Natural killer cell (primary cell): Measurements from ENCODE around the gene BSN. TPM values are rescaled to one million over a fixed set of nuclear protein-coding genes. Genes with fewer than 3 reads are reported as not detected.

Experiments
- ATAC-seq, 3 donors: fragments of 150-1000 bp in 2 of 3; fragments of 200-7000 bp in 1 of 3; cut with Tn5 transposase; 1 replicate in 1 of 3; 2 replicates in 2 of 3; pipeline ENCODE4 v1.10.0; 2021; ENCODE audit warnings: mild to moderate bottlenecking in 2 of 3, moderate library complexity in 2 of 3
- DNase-seq, 2 donors: peaks; one replicate each; pipeline versions ENCODE4 v3.0.0 to v3.0.0-alpha.2; 2013 to 2021; ENCODE audit warnings: mixed read lengths in 1 of 2
- H3K27ac ChIP-seq: one replicate; pipeline ENCODE4 v1.5.1; 2013; ENCODE audit warnings: mild to moderate bottlenecking, low read length
- H3K27me3 ChIP-seq: one replicate; pipeline ENCODE4 v1.6.1; 2013; ENCODE audit warnings: low read length; ENCODE audit not compliant: control insufficient read depth, insufficient read depth
- H3K36me3 ChIP-seq: one replicate; pipeline ENCODE4 v1.6.1; 2013; ENCODE audit warnings: low read length; ENCODE audit not compliant: control insufficient read depth, insufficient read depth
- H3K4me1 ChIP-seq: one replicate; pipeline ENCODE4 v1.6.1; 2013; ENCODE audit warnings: low read length; ENCODE audit not compliant: control insufficient read depth, insufficient read depth
- H3K4me3 ChIP-seq: one replicate; pipeline ENCODE4 v1.5.1; 2013; ENCODE audit warnings: low read length
- H3K9me3 ChIP-seq: one replicate; pipeline ENCODE4 v1.6.1; 2013; ENCODE audit warnings: low read length; ENCODE audit not compliant: control insufficient read depth, insufficient read depth
- H3K27ac Mint-ChIP-seq, 2 donors: one replicate each; pipeline ENCODE4 v1.8.0; 2022; ENCODE audit warnings: mild to moderate bottlenecking in 2 of 2, mixed read lengths in 2 of 2, moderate library complexity in 1 of 2
- H3K27me3 Mint-ChIP-seq, 2 donors: one replicate each; pipeline ENCODE4 v1.8.0; 2022; ENCODE audit warnings: low read depth in 2 of 2, mixed read lengths in 2 of 2
- H3K36me3 Mint-ChIP-seq: one replicate; pipeline ENCODE4 v1.8.0; 2022; ENCODE audit warnings: mixed read lengths
- H3K4me1 Mint-ChIP-seq, 2 donors: one replicate each; pipeline ENCODE4 v1.8.0; 2022; ENCODE audit warnings: mixed read lengths in 2 of 2
- H3K4me3 Mint-ChIP-seq: one replicate; pipeline ENCODE4 v1.8.0; 2022; ENCODE audit warnings: mild to moderate bottlenecking, moderate library complexity, mixed read lengths
- H3K9me3 Mint-ChIP-seq, 2 donors: one replicate each; pipeline ENCODE4 v1.8.0; 2022; ENCODE audit warnings: mixed read lengths in 2 of 2
- WGBS: methylation state at CpG from one replicate; pipeline ENCODE4 v1.1.7; 2013; ENCODE audit warnings: missing lambda C conversion rate; ENCODE audit not compliant: insufficient coverage; 5-methylcytosine and 5-hydroxymethylcytosine counted together
- intact Hi-C: fragments of 100-400 bp; cut with micrococcal nuclease; formaldehyde crosslinking; loops from one replicate; pipeline ENCODE4 v1.14.2; 2022
- total RNA-seq, 4 donors: library from RNA; stranded (reverse); fragments of 120-200 nt in 1 of 4; gene quantifications; one replicate each; pipeline versions ENCODE4 v1.2.3 to v1.2.4, GENCODE V29; 2013 to 2022
- TF ChIP-seq, protein P1 (sequence below): fragments of 200-600 bp; IDR thresholded peaks from one replicate; pipeline ENCODE4 v1.8.0; 2022; ENCODE audit warnings: antibody characterized with exemption

BSN gene
- total RNA-seq, 3 donors from 2014 or later (not counting 1 experiment from before 2014, with no cell fraction given) = 0.33 to 0.41 (median 0.35) TPM

- WGBS = 90% methylated on average over 2 of the region's 2 CpGs
Measured at GRCh38 chr3:49602049-49602554, 47.8 kb downstream of the BSN start.

GRCh38 chr3:49602877-49603411 lies 48.7 kb downstream of the BSN start:
- intact Hi-C loops = no loop called here
- H3K27me3 Mint-ChIP-seq = no peaks in the 10 kb centered on the region
- H3K36me3 ChIP-seq = no peaks in the 10 kb centered on the region
- H3K9me3 ChIP-seq = no peaks in the 10 kb centered on the region
- H3K4me3 ChIP-seq = no peak overlapping the region
- no peaks in the 10 kb centered on the region for H3K27me3 ChIP-seq
- ATAC-seq (peak; percentile 71 to 91 (median 88)), DNase-seq (peak in 1 of 2 donors; percentile 72)
- H3K9me3 Mint-ChIP-seq = no peaks in the 10 kb centered on the region
- H3K36me3 Mint-ChIP-seq = no peaks in the 10 kb centered on the region
- H3K27ac Mint-ChIP-seq = peak overlapping the region; percentile 37 to 76
- no peak overlapping the region for H3K27ac ChIP-seq
- no peak overlapping the region for H3K4me3 Mint-ChIP-seq
- WGBS = 61% methylated on average over 5 of the region's 5 CpGs
- H3K4me1 Mint-ChIP-seq = peaks cover 10 to 11% of the 10 kb centered on the region in 2 donors
- TF ChIP-seq, protein P1, sequence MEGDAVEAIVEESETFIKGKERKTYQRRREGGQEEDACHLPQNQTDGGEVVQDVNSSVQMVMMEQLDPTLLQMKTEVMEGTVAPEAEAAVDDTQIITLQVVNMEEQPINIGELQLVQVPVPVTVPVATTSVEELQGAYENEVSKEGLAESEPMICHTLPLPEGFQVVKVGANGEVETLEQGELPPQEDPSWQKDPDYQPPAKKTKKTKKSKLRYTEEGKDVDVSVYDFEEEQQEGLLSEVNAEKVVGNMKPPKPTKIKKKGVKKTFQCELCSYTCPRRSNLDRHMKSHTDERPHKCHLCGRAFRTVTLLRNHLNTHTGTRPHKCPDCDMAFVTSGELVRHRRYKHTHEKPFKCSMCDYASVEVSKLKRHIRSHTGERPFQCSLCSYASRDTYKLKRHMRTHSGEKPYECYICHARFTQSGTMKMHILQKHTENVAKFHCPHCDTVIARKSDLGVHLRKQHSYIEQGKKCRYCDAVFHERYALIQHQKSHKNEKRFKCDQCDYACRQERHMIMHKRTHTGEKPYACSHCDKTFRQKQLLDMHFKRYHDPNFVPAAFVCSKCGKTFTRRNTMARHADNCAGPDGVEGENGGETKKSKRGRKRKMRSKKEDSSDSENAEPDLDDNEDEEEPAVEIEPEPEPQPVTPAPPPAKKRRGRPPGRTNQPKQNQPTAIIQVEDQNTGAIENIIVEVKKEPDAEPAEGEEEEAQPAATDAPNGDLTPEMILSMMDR = no peak
- H3K4me1 ChIP-seq = peaks cover 9% of the 10 kb centered on the region

More at GRCh38 chr3:49602049-49602554, 47.8 kb downstream of the BSN start:
- DNase-seq = no peak
- Histone ChIP-seq H3K4me3 (no peak overlapping the region), H3K4me1 (peaks cover 9% of the 10 kb centered on the region), H3K9me3 (no peaks in the 10 kb centered on the region), H3K27me3 (no peaks in the 10 kb centered on the region), H3K27ac (no peak overlapping the region), H3K36me3 (no peaks in the 10 kb centered on the region)
- Mint-ChIP-seq H3K9me3 (no peaks in the 10 kb centered on the region), H3K27me3 (no peaks in the 10 kb centered on the region), H3K36me3 (no peaks in the 10 kb centered on the region), H3K4me3 (no peak overlapping the region), H3K4me1 (peaks cover 10 to 11% of the 10 kb centered on the region in 2 donors), H3K27ac (no peak overlapping the region)
- TF ChIP-seq, protein P1 = no peak
- ATAC-seq = no peak
- intact Hi-C loops = no loop called here

- no peaks in the 10 kb centered on the region for H3K36me3 Mint-ChIP-seq
- Histone ChIP-seq H3K27me3 (no peaks in the 10 kb centered on the region), H3K4me3 (no peak overlapping the region), H3K9me3 (no peaks in the 10 kb centered on the region), H3K4me1 (peaks cover 9% of the 10 kb centered on the region), H3K36me3 (no peaks in the 10 kb centered on the region), H3K27ac (no peak overlapping the region)
- DNase-seq = no peak
- TF ChIP-seq, protein P1 = no peak
- ATAC-seq = no peak
- 98% methylated on average over 2 of the region's 2 CpGs for WGBS
- no peaks in the 10 kb centered on the region for H3K27me3 Mint-ChIP-seq
- intact Hi-C loops = no loop called here
- H3K9me3 Mint-ChIP-seq = no peaks in the 10 kb centered on the region
- peaks cover 10 to 11% of the 10 kb centered on the region in 2 donors for H3K4me1 Mint-ChIP-seq
- H3K4me3 Mint-ChIP-seq = no peak overlapping the region
- H3K27ac Mint-ChIP-seq = no peak overlapping the region
Measured at GRCh38 chr3:49606427-49606826, 52.1 kb downstream of the BSN start.
